ENCODE results near the gene CDH23. TPM values are rescaled to one million over a fixed set of nuclear protein-coding genes. Genes with fewer than 3 reads are reported as not detected.

Gene CDH23
- total RNA-seq, 2 experiments from 2014 or later = 0.16 to 0.61 TPM

DNA sequence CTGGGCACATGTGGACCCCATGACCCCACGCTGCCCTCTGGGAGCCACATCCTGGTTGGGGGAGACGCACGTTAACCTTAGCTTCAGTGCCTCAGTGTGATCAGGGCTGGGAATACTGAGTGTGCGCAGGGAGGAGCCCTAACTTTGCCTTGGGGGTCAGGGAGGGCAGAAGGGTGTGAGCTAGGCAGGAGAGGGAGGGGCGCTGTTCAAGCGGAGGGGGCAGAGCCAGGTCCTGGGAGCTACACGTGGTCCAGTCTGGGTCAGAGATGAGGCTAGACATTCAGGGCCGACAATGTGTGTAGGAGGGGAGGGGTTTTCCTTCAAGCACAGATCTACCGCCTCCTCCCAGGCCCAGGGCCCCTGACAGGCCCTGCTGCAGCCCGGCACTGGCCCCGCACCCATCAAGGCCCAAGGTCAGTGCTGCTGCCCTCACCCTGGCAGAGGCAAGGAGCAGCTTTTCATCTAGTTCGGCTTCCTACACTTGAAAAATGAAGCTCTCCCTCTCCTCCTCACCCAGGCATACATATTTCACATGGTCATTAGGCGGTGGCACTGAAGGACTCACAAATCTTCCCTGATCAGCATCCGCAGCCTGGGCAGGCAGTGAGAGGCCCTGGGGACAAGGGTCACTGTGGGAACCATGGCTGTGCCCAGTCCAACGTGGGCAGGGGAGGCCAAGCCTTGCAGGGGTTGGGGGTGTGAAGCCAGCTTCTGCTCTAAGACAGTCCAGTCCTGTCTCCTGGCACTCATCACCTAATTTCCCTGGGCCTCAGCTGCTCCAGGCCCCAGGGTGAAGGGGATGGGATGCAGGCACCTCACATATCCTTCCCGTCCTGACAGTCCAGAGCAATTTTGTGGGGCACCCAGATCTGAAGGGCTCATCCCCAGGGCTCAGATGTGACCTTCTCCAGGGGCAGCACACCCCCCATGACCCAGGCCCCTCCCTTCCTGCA lies 275.6 kb downstream of the CDH23 start:
- no peak for ATAC-seq
- no peak for DNase-seq
- H3K4me3 Mint-ChIP-seq = no peak overlapping the region
- H3K27ac Mint-ChIP-seq = no peak overlapping the region
- no peaks in the 10 kb centered on the region for H3K27me3 Mint-ChIP-seq
- H3K9me3 Mint-ChIP-seq (ENCODE audit: low read depth) = no peaks in the 10 kb centered on the region
- peaks cover 6% of the 10 kb centered on the region for H3K4me1 Mint-ChIP-seq
- CTCF ChIA-PET = interaction anchor here (1.0 kb wide), 1 partner anchor 357 kb away, joined by 3 read pairs; no protein-coding TSS in a partner anchor
- no peaks in the 10 kb centered on the region for H3K36me3 Mint-ChIP-seq

DNA sequence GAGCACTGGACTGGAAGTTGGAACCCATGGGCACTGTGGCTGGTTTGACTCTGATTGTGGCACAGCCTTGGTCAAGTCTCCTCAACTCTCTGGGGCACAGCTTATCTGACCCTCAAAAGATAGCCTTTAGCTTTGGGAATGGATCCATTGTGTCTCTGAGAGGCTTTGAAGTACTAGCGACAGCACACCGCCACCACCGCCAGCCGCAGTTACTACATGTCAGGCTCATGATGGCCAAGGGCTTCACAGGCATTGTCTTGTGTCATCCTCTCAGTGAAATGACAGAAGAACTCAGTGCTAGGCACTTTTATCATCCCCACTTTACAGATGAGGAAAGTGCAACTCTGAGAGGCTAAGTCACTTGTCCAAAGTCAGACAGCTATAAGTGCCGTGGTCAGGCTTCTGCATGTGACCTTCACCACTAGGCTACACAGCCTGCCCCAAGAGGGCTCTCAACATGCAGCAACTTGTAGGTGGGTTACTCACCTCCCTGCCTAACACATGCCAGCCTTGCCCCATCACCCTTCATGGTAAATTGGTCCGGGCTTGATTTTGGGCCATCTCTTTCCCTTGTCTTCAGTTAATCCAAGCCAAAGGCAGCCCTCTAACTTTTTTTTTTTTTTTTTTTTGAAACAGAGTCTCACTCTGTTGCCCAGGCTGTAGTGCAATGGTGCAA lies 278.7 kb downstream of the CDH23 start:
- no peak for DNase-seq
- H3K4me1 Mint-ChIP-seq = no peaks in the 10 kb centered on the region
- no peak overlapping the region for H3K27ac Mint-ChIP-seq
- no peak for ATAC-seq
- no peaks in the 10 kb centered on the region for H3K9me3 Mint-ChIP-seq (ENCODE audit: low read depth)
- H3K36me3 Mint-ChIP-seq = no peaks in the 10 kb centered on the region
- no peaks in the 10 kb centered on the region for H3K27me3 Mint-ChIP-seq
- CTCF ChIA-PET = interaction anchor here (0.7 to 1.5 kb wide), 2 partner anchors 11 to 23 kb away, joined by 3 read pairs; no protein-coding TSS in a partner anchor
- H3K4me3 Mint-ChIP-seq = no peak overlapping the region

DNA sequence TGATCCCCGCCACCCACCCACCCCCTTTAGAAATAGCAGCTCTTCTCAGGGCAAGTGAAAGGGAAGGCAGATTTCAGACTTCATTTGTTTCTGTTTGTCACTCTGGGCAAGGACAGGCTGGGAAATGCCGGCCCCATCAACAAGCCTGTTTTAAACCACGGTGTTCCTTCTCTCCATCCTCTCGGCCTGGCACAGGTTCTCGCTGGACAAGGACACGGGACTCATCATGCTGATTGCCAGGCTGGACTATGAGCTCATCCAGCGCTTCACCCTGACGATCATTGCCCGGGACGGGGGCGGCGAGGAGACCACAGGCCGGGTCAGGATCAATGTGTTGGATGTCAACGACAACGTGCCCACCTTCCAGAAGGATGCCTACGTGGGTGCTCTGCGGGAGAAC lies 280.5 kb downstream of the CDH23 start:
- Mint-ChIP-seq H3K4me1 (no peaks in the 10 kb centered on the region), H3K4me3 (no peak overlapping the region), H3K27me3 (no peaks in the 10 kb centered on the region), H3K36me3 (no peaks in the 10 kb centered on the region), H3K27ac (no peak overlapping the region), H3K9me3 (ENCODE audit: low read depth) (no peaks in the 10 kb centered on the region)
- ATAC-seq = no peak
- CTCF ChIA-PET = interaction anchor here (1.4 kb wide), 1 partner anchor 20 kb away, joined by 4 read pairs; no protein-coding TSS in a partner anchor
- no peak for DNase-seq

DNA sequence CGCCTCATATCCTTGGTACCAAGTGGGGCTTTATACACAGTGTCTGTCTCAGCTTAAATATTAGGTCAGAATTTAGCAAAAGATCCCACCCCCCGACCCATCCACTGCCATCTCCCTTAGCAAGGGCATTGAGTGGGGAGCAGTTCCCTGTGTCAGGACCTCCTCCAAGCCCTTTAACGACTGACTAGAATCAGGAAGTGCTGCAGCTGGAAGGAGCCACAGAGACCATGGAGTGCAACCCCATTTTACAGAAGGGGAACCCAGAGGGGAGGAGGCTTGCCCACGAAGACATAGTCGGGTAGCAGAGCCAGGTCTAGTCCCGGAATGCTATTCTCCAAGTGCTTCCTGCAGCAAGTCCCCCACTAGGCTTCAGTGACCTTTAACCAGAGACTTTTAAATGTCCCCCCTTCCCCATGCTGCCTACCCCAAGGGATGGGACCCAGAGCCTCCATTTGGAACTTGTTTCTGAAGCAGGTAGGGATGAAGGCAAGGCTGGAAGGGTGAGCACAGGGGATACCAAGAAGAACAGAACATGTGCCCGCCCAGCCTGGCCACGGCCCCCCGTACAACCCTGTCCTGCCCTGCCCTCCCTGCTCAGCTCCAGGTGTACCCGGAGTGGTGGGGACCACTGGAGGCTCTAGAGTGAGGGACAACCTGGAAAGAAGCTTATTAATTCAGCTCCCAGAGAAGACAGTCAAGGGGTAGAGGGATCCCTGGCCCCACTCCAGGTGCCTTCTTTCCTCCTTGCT lies 281.5 kb downstream of the CDH23 start:
- ATAC-seq (no peak), DNase-seq (no peak)
- Mint-ChIP-seq H3K27me3 (no peaks in the 10 kb centered on the region), H3K4me1 (no peaks in the 10 kb centered on the region), H3K9me3 (ENCODE audit: low read depth) (no peaks in the 10 kb centered on the region), H3K27ac (no peak overlapping the region), H3K36me3 (no peaks in the 10 kb centered on the region), H3K4me3 (no peak overlapping the region)
- CTCF ChIA-PET = interaction anchor here (0.8 to 1.6 kb wide), 3 partner anchors 19 to 134 kb away, joined by 3 to 4 read pairs (median 3); no protein-coding TSS in a partner anchor

DNA sequence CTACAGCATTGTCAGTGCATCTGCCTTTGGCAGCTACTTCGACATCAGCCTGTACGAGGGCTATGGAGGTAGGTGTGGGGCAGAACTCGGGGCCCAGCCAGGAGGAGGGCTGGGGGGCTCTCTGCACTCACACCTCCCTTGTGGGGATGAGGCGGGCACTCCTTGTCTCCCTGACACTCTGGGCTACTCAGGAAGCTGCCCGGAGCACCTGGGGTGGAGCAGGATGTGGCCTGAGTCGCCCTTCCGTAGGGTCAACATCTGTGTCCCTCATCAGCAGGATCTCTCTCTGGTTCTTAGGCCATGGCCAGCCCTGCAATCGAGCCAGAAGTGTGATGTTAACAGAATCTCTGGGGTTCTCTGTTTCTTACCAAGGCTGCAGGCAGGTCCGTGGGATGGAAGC lies 282.7 kb downstream of the CDH23 start:
- DNase-seq (no peak), ATAC-seq (no peak)
- no peak overlapping the region for H3K4me3 Mint-ChIP-seq
- CTCF ChIA-PET = interaction anchor here (0.5 to 1.6 kb wide), 4 partner anchors 13 to 178 kb away, joined by 3 to 5 read pairs (median 4); partner anchors contain the start of gene VSIR
- no peaks in the 10 kb centered on the region for H3K9me3 Mint-ChIP-seq (ENCODE audit: low read depth)
- no peak overlapping the region for H3K27ac Mint-ChIP-seq
- no peaks in the 10 kb centered on the region for H3K27me3 Mint-ChIP-seq
- H3K36me3 Mint-ChIP-seq = no peaks in the 10 kb centered on the region
- H3K4me1 Mint-ChIP-seq = no peaks in the 10 kb centered on the region

DNA sequence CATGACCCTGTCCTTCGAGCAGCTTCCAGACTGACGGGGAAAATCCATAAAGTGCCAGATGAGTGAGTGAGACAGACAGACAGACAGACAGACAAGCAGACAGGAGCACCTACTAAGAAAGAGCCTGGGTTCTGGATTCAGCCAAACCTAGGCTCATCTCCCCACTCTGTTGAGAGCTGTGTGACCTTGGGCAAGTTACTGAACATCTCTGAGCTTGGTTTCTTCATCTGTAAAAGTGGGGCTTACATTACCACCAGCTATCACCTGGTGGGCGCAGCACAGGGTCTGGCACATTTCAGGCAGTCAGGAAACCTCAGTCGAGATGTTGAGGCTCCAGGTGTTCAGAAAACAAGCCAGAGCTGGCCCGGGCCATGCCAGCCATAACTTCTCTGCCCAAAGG lies 285.3 kb downstream of the CDH23 start:
- Mint-ChIP-seq H3K27me3 (no peaks in the 10 kb centered on the region), H3K4me3 (no peak overlapping the region), H3K36me3 (no peaks in the 10 kb centered on the region), H3K4me1 (no peaks in the 10 kb centered on the region), H3K27ac (no peak overlapping the region), H3K9me3 (ENCODE audit: low read depth) (no peaks in the 10 kb centered on the region)
- CTCF ChIA-PET = no interaction called here
- ATAC-seq (no peak), DNase-seq (no peak)

DNA sequence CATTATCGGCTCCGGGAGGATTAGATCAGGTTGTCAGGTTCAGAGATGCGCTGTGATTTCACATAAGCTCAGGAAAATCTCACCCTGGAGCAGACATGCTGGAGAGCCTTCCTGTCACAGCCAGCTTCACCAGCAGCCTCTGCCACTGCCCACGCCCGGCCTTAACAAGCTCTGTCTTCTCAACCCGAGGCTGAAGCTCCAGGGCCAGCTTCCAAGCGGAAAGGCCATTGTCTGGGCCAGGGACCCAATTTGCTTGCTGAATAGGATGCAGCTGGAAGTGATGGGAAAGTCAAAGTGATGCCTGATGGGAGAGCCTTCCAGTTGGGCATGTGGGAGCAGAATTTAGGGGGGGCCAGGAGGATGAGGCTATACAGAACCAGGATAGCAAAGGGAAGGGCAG lies 286.6 kb downstream of the CDH23 start:
- CTCF ChIA-PET = interaction anchor here (1.0 kb wide), 1 partner anchor 13 kb away, joined by 4 read pairs; no protein-coding TSS in a partner anchor
- DNase-seq (no peak), ATAC-seq (no peak)
- H3K36me3 Mint-ChIP-seq = peaks cover 3% of the 10 kb centered on the region
- H3K4me1 Mint-ChIP-seq = no peaks in the 10 kb centered on the region
- H3K9me3 Mint-ChIP-seq (ENCODE audit: low read depth) = peaks cover 3% of the 10 kb centered on the region
- no peak overlapping the region for H3K4me3 Mint-ChIP-seq
- no peaks in the 10 kb centered on the region for H3K27me3 Mint-ChIP-seq
- no peak overlapping the region for H3K27ac Mint-ChIP-seq

DNA sequence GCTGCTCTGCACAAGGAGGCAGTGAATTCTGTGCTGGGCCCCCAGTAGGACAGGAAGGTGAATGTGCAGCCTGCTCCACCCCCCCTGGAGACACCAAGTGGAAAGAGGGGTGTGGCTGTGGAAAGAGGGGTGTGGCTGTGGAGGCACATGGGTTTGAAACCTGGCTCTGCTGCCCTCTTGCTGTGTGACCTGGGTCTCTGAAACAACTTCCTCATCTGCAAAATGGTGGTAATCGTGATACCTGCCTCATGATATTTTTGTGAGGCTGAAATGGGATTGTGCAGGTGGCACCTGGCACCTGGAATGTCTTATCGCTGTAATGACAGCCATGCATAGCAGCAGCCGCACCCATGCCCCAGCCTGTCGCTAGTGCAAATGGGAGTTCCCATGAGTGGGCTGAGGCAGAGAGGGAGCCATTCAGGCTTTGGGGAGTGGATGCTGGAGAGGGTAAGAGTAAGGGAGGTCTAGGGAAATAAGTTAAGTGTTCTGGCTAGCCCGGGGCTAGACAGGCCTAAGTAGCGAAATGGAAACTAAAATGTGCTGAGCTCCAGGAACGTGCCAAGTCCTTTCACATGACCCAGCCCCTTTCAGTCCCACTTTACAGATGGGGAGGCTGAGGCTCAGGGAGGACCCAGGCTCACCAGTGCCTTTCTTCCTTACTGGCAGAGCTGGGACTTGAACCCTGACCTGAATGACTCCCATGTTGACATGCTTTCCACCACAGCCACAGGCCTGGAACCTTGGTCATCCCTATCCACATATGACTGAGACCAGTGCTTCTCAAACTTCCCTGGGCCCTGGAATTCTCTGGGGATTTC lies 287.8 kb downstream of the CDH23 start:
- CTCF ChIA-PET = no interaction called here
- H3K4me1 Mint-ChIP-seq = no peaks in the 10 kb centered on the region
- H3K36me3 Mint-ChIP-seq = peaks cover 3% of the 10 kb centered on the region
- peaks cover 3% of the 10 kb centered on the region for H3K9me3 Mint-ChIP-seq (ENCODE audit: low read depth)
- no peak for DNase-seq
- peak; percentile 51 for ATAC-seq
- no peak overlapping the region for H3K4me3 Mint-ChIP-seq
- H3K27ac Mint-ChIP-seq = no peak overlapping the region
- H3K27me3 Mint-ChIP-seq = no peaks in the 10 kb centered on the region

DNA sequence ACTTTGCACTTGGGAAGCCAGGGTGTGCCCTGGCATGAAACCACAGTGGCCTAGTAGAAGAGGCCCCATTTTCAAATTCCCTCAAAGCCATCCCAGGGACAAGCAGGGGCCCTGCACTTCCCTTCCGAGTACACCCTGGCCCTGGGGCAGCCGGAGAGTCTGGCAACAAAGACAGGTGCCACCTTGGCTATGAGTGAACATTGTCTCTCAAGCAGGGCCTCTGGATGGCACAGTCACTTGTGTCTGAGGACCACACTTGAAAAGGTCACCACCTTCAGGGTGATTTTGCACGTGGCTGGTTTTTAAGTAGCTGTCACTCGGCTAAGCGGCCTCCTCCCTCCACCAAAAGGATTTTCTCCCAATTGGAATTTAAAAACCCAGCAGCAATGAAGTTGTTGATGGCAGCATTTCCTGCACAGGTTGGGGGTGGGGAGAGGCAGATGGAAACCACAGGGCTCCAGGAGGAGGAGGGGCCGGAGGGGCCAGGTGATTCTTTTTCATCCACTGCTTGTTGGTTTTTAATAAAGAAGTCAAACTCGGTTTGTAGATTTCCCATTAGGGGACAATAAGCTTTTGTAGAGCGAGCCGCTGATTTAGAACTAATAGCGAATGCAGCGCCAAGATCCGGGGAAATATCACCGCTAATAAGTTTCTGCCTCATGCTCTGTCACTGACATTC lies 289.0 kb downstream of the CDH23 start:
- H3K27ac Mint-ChIP-seq = no peak overlapping the region
- CTCF ChIA-PET = interaction anchor here (0.8 kb wide), 1 partner anchor 11 kb away, joined by 3 read pairs; no protein-coding TSS in a partner anchor
- ATAC-seq (no peak), DNase-seq (no peak)
- H3K4me1 Mint-ChIP-seq = no peaks in the 10 kb centered on the region
- peaks cover 3% of the 10 kb centered on the region for H3K9me3 Mint-ChIP-seq (ENCODE audit: low read depth)
- H3K36me3 Mint-ChIP-seq = peaks cover 3% of the 10 kb centered on the region
- H3K27me3 Mint-ChIP-seq = no peaks in the 10 kb centered on the region
- H3K4me3 Mint-ChIP-seq = no peak overlapping the region

DNA sequence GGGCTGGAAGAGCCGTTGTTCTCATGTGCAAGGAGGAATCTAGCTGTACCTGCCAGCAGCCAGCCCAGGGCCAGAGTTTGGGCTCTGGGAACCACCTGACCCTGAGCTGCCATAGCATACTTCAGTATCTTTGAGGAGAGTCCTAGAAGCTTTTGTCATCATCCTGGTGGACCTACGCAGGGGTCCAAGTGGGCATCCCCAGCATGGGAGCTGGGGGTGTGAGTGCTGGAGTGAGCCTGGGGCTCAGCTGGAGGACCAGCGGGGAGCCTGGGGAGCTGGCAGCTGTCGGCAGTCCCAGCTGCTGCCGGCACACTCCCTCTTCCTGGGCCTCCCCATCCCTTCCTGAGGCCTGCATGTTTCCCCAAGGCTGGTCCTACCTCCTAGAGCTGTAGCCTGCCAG lies 290.4 kb downstream of the CDH23 start:
- no peak overlapping the region for H3K4me3 Mint-ChIP-seq
- H3K36me3 Mint-ChIP-seq = peaks cover 3% of the 10 kb centered on the region
- no peak for ATAC-seq
- H3K4me1 Mint-ChIP-seq = no peaks in the 10 kb centered on the region
- peaks cover 3% of the 10 kb centered on the region for H3K9me3 Mint-ChIP-seq (ENCODE audit: low read depth)
- H3K27me3 Mint-ChIP-seq = no peaks in the 10 kb centered on the region
- CTCF ChIA-PET = interaction anchor here (0.8 to 1.5 kb wide), 3 partner anchors 9 to 22 kb away, joined by 3 to 4 read pairs (median 3); no protein-coding TSS in a partner anchor
- DNase-seq = no peak
- H3K27ac Mint-ChIP-seq = no peak overlapping the region

DNA sequence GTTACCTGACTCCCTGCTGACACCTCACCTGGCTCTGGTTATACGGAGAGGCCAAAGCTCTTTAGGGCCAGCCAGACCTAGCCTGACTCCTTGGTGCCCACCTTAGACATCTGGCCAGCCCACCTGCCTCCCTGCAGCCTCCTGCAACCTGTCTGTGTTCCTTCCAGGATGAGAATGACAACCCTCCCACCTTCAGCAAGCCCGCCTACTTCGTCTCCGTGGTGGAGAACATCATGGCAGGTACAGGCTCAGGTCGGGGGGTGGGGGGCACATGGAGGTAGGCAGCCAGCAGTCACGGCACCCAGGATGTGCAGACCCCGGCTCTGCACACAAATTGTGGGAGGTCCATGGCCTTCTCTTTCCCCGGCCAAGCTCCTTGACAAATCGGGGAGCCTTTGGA lies 290.8 kb downstream of the CDH23 start:
- no peak overlapping the region for H3K4me3 Mint-ChIP-seq
- H3K9me3 Mint-ChIP-seq (ENCODE audit: low read depth) = peaks cover 3% of the 10 kb centered on the region
- DNase-seq = no peak
- H3K4me1 Mint-ChIP-seq = no peaks in the 10 kb centered on the region
- H3K27me3 Mint-ChIP-seq = no peaks in the 10 kb centered on the region
- CTCF ChIA-PET = interaction anchor here (0.8 to 1.5 kb wide), 3 partner anchors 9 to 21 kb away, joined by 3 to 4 read pairs (median 3); no protein-coding TSS in a partner anchor
- no peak overlapping the region for H3K27ac Mint-ChIP-seq
- ATAC-seq = no peak
- H3K36me3 Mint-ChIP-seq = peaks cover 3% of the 10 kb centered on the region

DNA sequence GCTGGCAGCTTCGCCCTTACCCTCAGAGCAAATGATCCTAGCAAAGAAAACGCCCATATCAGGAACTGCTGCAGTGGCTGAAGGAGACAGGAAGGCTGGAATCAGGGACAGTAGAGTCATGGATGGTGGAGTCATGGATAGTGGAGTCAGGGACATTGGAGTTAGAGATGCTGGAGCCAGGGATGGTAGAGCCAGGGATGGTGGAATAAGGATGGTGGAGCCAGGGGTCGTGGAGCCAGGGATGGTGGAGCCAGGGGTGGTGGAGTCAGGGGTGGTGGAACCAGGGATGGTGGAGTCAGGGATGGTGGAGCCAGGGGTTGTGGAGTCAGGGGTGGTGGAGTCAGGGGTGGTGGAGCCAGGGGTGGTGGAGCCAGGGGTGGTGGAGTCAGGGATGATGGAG lies 291.5 kb downstream of the CDH23 start:
- Mint-ChIP-seq H3K36me3 (peaks cover 3% of the 10 kb centered on the region), H3K4me1 (no peaks in the 10 kb centered on the region), H3K4me3 (no peak overlapping the region), H3K9me3 (ENCODE audit: low read depth) (peaks cover 3% of the 10 kb centered on the region), H3K27ac (peak overlapping the region; percentile 16), H3K27me3 (no peaks in the 10 kb centered on the region)
- CTCF ChIA-PET = interaction anchor here (1.5 kb wide), 1 partner anchor 8 kb away, joined by 4 read pairs; no protein-coding TSS in a partner anchor
- ATAC-seq (no peak), DNase-seq (no peak)
